GM11168 (cell line): ENCODE results near the gene SECISBP2L.
"Not testable (repeated sequence)": the region's sequence is repeated elsewhere in the genome, so short reads cannot be mapped to it uniquely, and the experiment has no call there.

Experiments
- in situ Hi-C: fragments of 300-500 bp; cut with MboI; formaldehyde crosslinking; loops from one replicate; pipeline ENCODE4 v1.12.0; 2022; ENCODE audit warnings: low sequenced_read_pairs; ENCODE audit not compliant: unreplicated experiment

SECISBP2L gene

GRCh38 chr15:49046220-49047102 is at the start of gene SECISBP2L:
Gene SECISBP2L, minus strand, starts transcription at chr15:49046446. Its CDS starts 147 bp downstream, at chr15:49046299.
- in situ Hi-C loops = no loop called here

GRCh38 chr15:49094923-49095322 is 48.7 kb upstream of the SECISBP2L start:
- in situ Hi-C loops = no loop called here

- in situ Hi-C loops = no loop called here
These were observed 47.2 kb upstream of the SECISBP2L start for GRCh38 chr15:49093252-49094105.

GRCh38 chr15:49088996-49089395 is 42.8 kb upstream of the SECISBP2L start:
- in situ Hi-C loops = no loop called here

- in situ Hi-C loops = no loop called here
These were observed 39.6 kb upstream of the SECISBP2L start for GRCh38 chr15:49085696-49086459.

GRCh38 chr15:49084285-49084570 is 38.0 kb upstream of the SECISBP2L start:
- in situ Hi-C loops = no loop called here

- in situ Hi-C loops = no loop called here
These were observed 37.4 kb upstream of the SECISBP2L start for GRCh38 chr15:49083401-49084284.

- in situ Hi-C loops = no loop called here
These were observed 36.7 kb upstream of the SECISBP2L start for GRCh38 chr15:49082960-49083359.

- in situ Hi-C loops = no loop called here
These were observed 33.2 kb upstream of the SECISBP2L start for GRCh38 chr15:49079340-49080039.

GRCh38 chr15:49075881-49076280 is 29.6 kb upstream of the SECISBP2L start:
- in situ Hi-C loops = no loop called here

GRCh38 chr15:49074589-49075287 is 28.5 kb upstream of the SECISBP2L start:
- in situ Hi-C loops = not testable (repeated sequence)

- in situ Hi-C loops = no loop called here
These were observed 20.1 kb upstream of the SECISBP2L start for GRCh38 chr15:49066372-49066771.

GRCh38 chr15:49064884-49065283 is 18.6 kb upstream of the SECISBP2L start:
- in situ Hi-C loops = no loop called here

GRCh38 chr15:49064281-49064653 is 18.0 kb upstream of the SECISBP2L start:
- in situ Hi-C loops = no loop called here

GRCh38 chr15:49063402-49064280 is 17.4 kb upstream of the SECISBP2L start:
- in situ Hi-C loops = no loop called here

GRCh38 chr15:49062900-49063299 is 16.7 kb upstream of the SECISBP2L start:
- in situ Hi-C loops = no loop called here

GRCh38 chr15:49060710-49061495 is 14.7 kb upstream of the SECISBP2L start:
- in situ Hi-C loops = no loop called here
